Chondrocyte (in vitro differentiated cells): ENCODE results near the gene STRAP. TPM values are rescaled to one million over a fixed set of nuclear protein-coding genes. Genes with fewer than 3 reads are reported as not detected.

Source experiments
- DNase-seq: peaks from one replicate; pipeline ENCODE4 v3.0.0; 2021; ENCODE audit warnings: mixed read lengths, low spot score
- H3K27ac Mint-ChIP-seq: one replicate; pipeline ENCODE4 v1.8.0; 2021; ENCODE audit warnings: mild to moderate bottlenecking, moderate library complexity, mixed read lengths; ENCODE audit not compliant: unreplicated experiment
- H3K27me3 Mint-ChIP-seq: 2 replicates; pipeline ENCODE4 v1.8.0; 2021; ENCODE audit warnings: low read depth, mixed read lengths
- H3K36me3 Mint-ChIP-seq: 2 replicates; pipeline ENCODE4 v1.8.0; 2021; ENCODE audit warnings: low read depth, mixed read lengths
- H3K4me1 Mint-ChIP-seq: 2 replicates; pipeline ENCODE4 v1.8.0; 2021; ENCODE audit warnings: low read depth, mild to moderate bottlenecking, mixed read lengths
- H3K4me3 Mint-ChIP-seq: one replicate; pipeline ENCODE4 v1.8.0; 2021; ENCODE audit warnings: mild to moderate bottlenecking, moderate library complexity, mixed read lengths; ENCODE audit not compliant: unreplicated experiment
- H3K9me3 Mint-ChIP-seq: 2 replicates; pipeline ENCODE4 v1.8.0; 2021; ENCODE audit warnings: low read depth, mixed read lengths
- CTCF ChIP-seq: fragments of 200-600 bp; sonication (generic); IDR thresholded peaks from 2 replicates; pipeline ENCODE4 v1.5.0; 2021; ENCODE audit warnings: antibody characterized with exemption, mild to moderate bottlenecking, moderate library complexity
- total RNA-seq: library from RNA; stranded (reverse); gene quantifications from 3 replicates; pipeline ENCODE4 v1.2.1, GENCODE V29; 2021

The STRAP gene
- total RNA-seq, 1 donor from 2014 or later: 153 TPM

- H3K4me3 Mint-ChIP-seq: no peak overlapping the region
- no peaks in the 10 kb centered on the region for H3K27me3 Mint-ChIP-seq
- H3K4me1 Mint-ChIP-seq: peaks cover 49% of the 10 kb centered on the region
- H3K9me3 Mint-ChIP-seq: no peaks in the 10 kb centered on the region
- TF ChIP-seq CTCF: no peak
- no peak for DNase-seq
- peaks cover 2% of the 10 kb centered on the region for H3K36me3 Mint-ChIP-seq
- H3K27ac Mint-ChIP-seq: no peak overlapping the region
Observed at GRCh38 chr12:15932327-15932726, 50.1 kb downstream of the STRAP start.

- Mint-ChIP-seq H3K27me3 (no peaks in the 10 kb centered on the region), H3K9me3 (no peaks in the 10 kb centered on the region), H3K27ac (no peak overlapping the region), H3K36me3 (peaks cover 2% of the 10 kb centered on the region), H3K4me3 (no peak overlapping the region), H3K4me1 (peaks cover 43% of the 10 kb centered on the region)
- DNase-seq: no peak
- no peak for TF ChIP-seq CTCF
Observed at GRCh38 chr12:15932971-15933370, 50.8 kb downstream of the STRAP start.

GRCh38 chr12:15933751-15934150, 51.6 kb downstream of the STRAP start:
- Mint-ChIP-seq H3K36me3 (peaks cover 2% of the 10 kb centered on the region), H3K4me1 (peaks cover 36% of the 10 kb centered on the region), H3K4me3 (no peak overlapping the region), H3K9me3 (peaks cover under 1% of the 10 kb centered on the region), H3K27ac (no peak overlapping the region), H3K27me3 (no peaks in the 10 kb centered on the region)
- TF ChIP-seq CTCF: no peak
- no peak for DNase-seq

GRCh38 chr12:15936751-15937150, 54.6 kb downstream of the STRAP start:
- Mint-ChIP-seq H3K27ac (no peak overlapping the region), H3K4me3 (no peak overlapping the region), H3K4me1 (peaks cover 7% of the 10 kb centered on the region), H3K27me3 (no peaks in the 10 kb centered on the region), H3K9me3 (peaks cover 9% of the 10 kb centered on the region), H3K36me3 (peaks cover 6% of the 10 kb centered on the region)
- no peak for DNase-seq
- TF ChIP-seq CTCF: no peak

- Mint-ChIP-seq H3K27me3 (no peaks in the 10 kb centered on the region), H3K36me3 (peaks cover 6% of the 10 kb centered on the region), H3K27ac (no peak overlapping the region), H3K4me3 (no peak overlapping the region), H3K4me1 (peaks cover 4% of the 10 kb centered on the region), H3K9me3 (peaks cover 16% of the 10 kb centered on the region)
- no peak for TF ChIP-seq CTCF
- DNase-seq: no peak
Observed at GRCh38 chr12:15937902-15938301, 55.7 kb downstream of the STRAP start.
